HL-60 (cell line): Measurements from ENCODE around the gene GPR108.

Experiments used
- DNase-seq, 2 experiments: peaks; one replicate each; pipeline ENCODE4 v3.0.0-alpha.2; 2010 to 2020; ENCODE audit warnings: low read depth in 1 of 2, low spot score in 1 of 2
- H3K27ac ChIP-seq: fragments of 250-450 bp; sonication (Bioruptor Pico); replicated peaks from 2 replicates; pipeline ENCODE4 v1.5.1; 2020; ENCODE audit warnings: mild to moderate bottlenecking, moderate library complexity
- H3K27me3 ChIP-seq: fragments of 250-450 bp; sonication (Bioruptor Pico); 2 replicates; pipeline ENCODE4 v1.5.1; 2021; ENCODE audit warnings: mild to moderate bottlenecking, moderate library complexity; ENCODE audit not compliant: insufficient read depth, poor library complexity, severe bottlenecking
- H3K4me3 ChIP-seq: replicated peaks from 2 replicates; pipeline ENCODE4 v1.5.1; 2011; ENCODE audit warnings: mild to moderate bottlenecking, control low read depth, low read length; ENCODE audit not compliant: insufficient read depth
- CTCF ChIP-seq: IDR thresholded peaks from one replicate; pipeline ENCODE4 v1.5.1; 2011; ENCODE audit warnings: low read length, control low read depth, inconsistent platforms; ENCODE audit not compliant: insufficient read depth
- GABPA ChIP-seq: IDR thresholded peaks from 2 replicates; pipeline ENCODE4 v1.6.1; 2012; ENCODE audit warnings: low read depth
- POLR2AphosphoS5 ChIP-seq: IDR thresholded peaks from 2 replicates; pipeline ENCODE4 v1.6.1; 2012; ENCODE audit warnings: low read depth
- REST ChIP-seq: IDR thresholded peaks from 2 replicates; pipeline ENCODE4 v1.6.1; 2012; ENCODE audit warnings: low read depth; ENCODE audit not compliant: insufficient replicate concordance
- SPI1 ChIP-seq: IDR thresholded peaks from 2 replicates; pipeline ENCODE4 v1.6.1; 2012; ENCODE audit warnings: low read depth, mild to moderate bottlenecking, borderline replicate concordance

The GPR108 gene

DNA sequence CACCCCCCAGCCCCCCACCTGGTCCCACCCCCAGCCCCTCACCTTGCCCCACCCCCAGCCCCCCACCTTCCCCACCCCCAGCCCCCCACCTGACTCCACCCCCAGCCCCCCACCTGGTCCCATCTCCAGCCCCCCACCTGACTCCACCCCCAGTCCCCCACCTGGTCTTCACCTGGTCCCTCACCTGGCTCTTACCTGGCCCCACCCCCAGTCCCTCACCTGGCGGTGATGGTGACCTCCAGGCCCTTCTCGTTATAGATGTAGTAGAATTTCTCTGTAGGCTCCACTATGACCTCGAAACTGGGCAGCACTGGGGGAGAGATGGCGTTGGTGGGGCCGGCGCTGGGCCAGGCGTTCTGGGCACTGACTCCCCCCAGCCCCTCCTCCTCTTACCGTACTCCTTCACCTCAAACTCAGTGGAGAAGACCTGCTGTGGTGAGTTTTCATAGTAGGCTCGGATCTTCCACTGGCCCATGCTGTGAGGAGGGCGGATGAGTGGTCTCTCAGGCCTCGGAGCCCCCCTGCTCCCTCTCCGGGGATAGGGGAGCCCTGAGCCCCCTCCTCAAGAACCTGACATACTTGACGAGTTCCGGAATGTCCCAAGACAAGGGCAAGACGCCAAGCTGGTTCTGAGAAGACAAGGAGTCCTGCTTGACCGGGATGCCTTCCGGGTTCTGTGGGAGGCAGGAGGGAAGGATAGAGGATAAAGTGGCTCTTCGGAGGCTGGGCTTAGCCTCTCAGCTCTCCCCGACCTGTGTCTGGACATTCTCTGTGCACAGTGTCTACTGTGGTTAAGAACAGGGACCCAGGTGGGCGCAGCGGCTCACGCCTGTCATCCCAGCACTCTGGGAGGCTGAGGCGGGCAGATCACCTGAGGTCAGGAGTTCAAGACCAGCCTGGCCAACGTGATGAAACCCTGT is 23.3 kb downstream of the GPR108 start:
- H3K27ac ChIP-seq: no peak overlapping the region
- no peak for DNase-seq
- no peak for TF ChIP-seq SPI1
- TF ChIP-seq POLR2AphosphoS5: no peak
- TF ChIP-seq REST: no peak
- no peak for TF ChIP-seq CTCF
- TF ChIP-seq GABPA: no peak
- no peak overlapping the region for H3K4me3 ChIP-seq
- H3K27me3 ChIP-seq: peaks cover 4% of the 10 kb centered on the region

GRCh38 chr19:6712692-6713670 is 24.4 kb downstream of the GPR108 start:
- DNase-seq: no peak
- TF ChIP-seq CTCF (no peak), REST (no peak), SPI1 (no peak), POLR2AphosphoS5 (no peak), GABPA (no peak)
- Histone ChIP-seq H3K27me3 (peaks cover 4% of the 10 kb centered on the region), H3K27ac (no peak overlapping the region), H3K4me3 (no peak overlapping the region)

DNA sequence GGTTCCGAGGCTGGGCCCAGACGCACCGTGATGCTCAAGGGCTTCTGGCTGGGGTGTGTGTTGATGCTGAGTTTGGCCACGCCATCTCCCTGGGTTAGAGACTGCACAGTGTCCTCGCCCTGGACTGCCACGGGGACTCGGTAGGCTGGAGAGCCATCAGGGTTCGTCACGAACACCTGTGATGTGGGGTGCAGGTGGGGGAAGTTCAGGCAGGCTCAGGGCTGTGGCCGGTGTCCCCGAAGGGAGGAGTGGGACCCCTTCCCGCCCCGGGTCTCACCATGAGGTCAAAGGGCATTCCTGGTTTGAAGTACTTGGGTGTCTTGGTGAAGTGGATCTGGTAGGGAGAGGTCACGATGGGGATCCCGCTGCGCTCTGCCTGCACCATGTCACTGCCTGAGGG is 25.1 kb downstream of the GPR108 start:
- no peak overlapping the region for H3K4me3 ChIP-seq
- H3K27me3 ChIP-seq: peaks cover 4% of the 10 kb centered on the region
- DNase-seq: no peak
- TF ChIP-seq REST: no peak
- no peak for TF ChIP-seq POLR2AphosphoS5
- TF ChIP-seq GABPA: no peak
- TF ChIP-seq SPI1: no peak
- no peak for TF ChIP-seq CTCF
- H3K27ac ChIP-seq: no peak overlapping the region
